Omental fat pad (tissue), 4 donors: ENCODE results near the gene TMEM267. TPM values are rescaled to one million over a fixed set of nuclear protein-coding genes. Genes with fewer than 3 reads are reported as not detected.
"Not testable (repeated sequence)": the region's sequence is repeated elsewhere in the genome, so short reads cannot be mapped to it uniquely, and the experiment has no call there.

Source experiments
- ATAC-seq: fragments of 150-250 bp; one replicate; pipeline ENCODE4 v1.9.1; 2016; ENCODE audit warnings: mild to moderate bottlenecking, moderate library complexity; ENCODE audit not compliant: low FRiP score
- DNase-seq: peaks from one replicate; pipeline ENCODE4 v3.0.0-alpha.2; 2019; ENCODE audit warnings: low spot score
- total RNA-seq, 4 donors: library from RNA; depleted of rRNA; stranded (reverse); fragments of >200 nt; gene quantifications; one replicate each; pipeline ENCODE4 v1.1.0, GENCODE V29; 2016
- TF ChIP-seq, protein P1 (sequence below), 3 donors: fragments of 450-650 bp; IDR thresholded peaks; one replicate each; pipeline ENCODE4 v1.5.1; 2016 to 2017; ENCODE audit warnings: antibody characterized with exemption in 3 of 3, mild to moderate bottlenecking in 3 of 3, moderate library complexity in 2 of 3

The TMEM267 gene
- total RNA-seq, 4 donors from 2014 or later, result 9.0 to 11.0 (median 9.9) TPM

DNA sequence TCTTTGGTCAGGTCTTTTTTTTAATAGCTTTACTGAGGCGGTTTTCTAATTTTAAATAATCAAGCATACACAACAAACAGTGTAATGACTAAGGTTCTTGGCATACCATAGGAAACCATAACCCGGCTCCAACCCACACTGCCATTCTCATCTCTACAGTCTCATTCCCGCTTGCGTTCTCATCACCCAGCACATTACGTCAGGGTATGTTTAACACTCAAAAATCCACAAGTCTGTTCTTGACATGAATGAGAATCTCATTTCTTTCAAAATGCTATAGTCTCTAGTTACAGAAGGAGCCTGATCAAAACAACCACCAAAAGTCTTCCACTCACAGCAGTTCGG lies 30.8 kb upstream of the TMEM267 start:
- TF ChIP-seq, protein P1, sequence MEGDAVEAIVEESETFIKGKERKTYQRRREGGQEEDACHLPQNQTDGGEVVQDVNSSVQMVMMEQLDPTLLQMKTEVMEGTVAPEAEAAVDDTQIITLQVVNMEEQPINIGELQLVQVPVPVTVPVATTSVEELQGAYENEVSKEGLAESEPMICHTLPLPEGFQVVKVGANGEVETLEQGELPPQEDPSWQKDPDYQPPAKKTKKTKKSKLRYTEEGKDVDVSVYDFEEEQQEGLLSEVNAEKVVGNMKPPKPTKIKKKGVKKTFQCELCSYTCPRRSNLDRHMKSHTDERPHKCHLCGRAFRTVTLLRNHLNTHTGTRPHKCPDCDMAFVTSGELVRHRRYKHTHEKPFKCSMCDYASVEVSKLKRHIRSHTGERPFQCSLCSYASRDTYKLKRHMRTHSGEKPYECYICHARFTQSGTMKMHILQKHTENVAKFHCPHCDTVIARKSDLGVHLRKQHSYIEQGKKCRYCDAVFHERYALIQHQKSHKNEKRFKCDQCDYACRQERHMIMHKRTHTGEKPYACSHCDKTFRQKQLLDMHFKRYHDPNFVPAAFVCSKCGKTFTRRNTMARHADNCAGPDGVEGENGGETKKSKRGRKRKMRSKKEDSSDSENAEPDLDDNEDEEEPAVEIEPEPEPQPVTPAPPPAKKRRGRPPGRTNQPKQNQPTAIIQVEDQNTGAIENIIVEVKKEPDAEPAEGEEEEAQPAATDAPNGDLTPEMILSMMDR (IDR thresholded peaks at IDR 0.05), result no peak
- ATAC-seq, result peak; percentile 73
- no peak for DNase-seq

DNA sequence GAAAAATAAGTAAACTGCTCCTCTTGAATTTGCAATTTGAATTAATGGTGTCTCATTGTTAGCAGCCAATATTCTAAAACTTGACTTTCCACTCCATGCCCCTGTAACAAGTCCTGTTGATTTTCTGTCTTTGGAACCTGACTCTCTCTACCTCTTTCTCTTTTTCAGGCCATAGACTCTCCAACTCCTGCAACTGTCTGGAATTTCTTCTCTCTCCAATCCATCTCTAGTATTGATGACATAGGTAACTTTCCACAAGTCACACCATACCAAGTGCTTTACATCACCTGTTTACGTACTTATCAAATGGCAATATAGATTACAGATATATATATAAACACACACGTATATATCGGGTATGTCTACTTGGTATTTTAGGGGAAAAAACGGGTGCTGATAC lies 30.4 kb upstream of the TMEM267 start:
- ATAC-seq (no peak), DNase-seq (no peak)
- TF ChIP-seq, protein P1 (IDR thresholded peaks at IDR 0.05), result no peak

DNA sequence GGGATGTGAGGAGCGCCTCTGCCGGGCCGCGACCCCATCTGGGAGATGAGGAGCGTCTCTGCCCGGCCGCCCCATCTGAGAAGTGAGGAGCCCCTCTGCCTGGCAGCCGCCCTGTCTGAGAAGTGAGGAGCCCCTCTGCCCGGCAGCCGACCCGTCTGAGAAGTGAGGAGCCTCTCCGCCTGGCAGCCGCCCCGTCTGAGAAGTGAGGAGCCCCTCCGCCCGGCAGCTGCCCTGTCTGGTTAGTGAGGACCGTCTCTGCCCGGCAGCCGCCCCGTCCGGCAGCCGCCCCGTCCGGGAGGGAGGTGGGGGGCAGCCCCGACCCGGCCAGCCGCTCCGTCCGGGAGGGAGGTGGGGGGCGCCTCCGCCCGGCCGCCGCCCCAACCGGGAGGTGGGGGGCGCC lies 27.4 kb upstream of the TMEM267 start:
- ATAC-seq, DNase-seq: not testable (repeated sequence)

DNA sequence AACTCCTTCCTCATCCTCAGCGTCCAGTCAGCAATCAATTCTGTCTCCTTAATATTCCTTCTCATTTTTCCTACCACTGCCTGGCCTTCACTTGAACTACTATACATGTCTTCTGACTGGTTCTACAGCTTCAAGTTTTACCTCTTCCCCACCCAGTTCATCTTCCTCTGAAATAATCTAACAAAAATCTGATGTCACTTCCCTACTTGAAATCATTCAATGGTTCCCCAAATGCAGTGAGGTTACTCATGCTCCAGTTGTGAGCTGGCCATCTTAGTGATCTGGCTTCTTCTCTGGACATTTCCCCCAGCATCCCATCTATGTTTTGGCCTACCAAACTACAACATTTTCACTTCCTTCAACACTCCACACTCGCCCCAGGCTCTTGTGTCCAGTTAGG lies 14.9 kb upstream of the TMEM267 start:
- no peak for ATAC-seq
- TF ChIP-seq, protein P1 (IDR thresholded peaks at IDR 0.05), result no peak
- no peak for DNase-seq

DNA sequence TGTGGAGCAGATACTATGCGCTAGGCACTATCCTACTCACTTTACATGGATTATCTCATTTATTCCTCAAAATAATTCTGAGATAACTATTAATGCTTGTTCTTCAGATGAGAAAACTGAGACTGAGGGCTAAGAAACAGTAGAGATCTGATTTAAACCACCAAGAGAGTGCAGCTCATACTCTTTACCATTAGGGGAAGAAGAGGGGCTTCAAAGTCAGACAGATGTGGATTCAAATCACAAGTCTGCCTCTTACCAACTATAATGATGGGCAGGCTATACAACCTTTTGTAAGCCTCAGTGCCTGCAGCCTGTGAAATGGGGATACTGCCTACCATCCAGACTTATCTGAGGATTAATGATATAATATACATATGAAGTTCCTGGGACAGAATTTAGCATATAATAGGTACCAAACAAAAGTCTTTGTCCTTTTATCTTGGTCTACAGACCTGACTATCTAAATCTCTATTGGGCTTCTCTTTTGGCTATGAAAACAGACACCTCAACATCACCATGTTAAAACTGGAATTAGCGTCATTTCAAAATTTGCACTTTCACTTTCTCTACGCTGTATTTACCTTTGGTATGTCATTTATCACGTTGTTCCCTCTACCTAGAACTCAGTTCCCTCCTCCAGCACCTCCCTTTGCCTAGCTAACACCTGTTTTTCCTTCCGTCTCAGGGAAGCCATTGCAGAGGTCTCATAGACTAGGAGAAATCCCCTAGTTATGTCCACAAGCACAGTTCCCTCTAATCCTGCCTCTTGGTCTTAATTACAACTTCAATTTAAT lies 13.8 kb upstream of the TMEM267 start:
- TF ChIP-seq, protein P1 (IDR thresholded peaks at IDR 0.05), result no peak
- DNase-seq, result no peak
- no peak for ATAC-seq

DNA sequence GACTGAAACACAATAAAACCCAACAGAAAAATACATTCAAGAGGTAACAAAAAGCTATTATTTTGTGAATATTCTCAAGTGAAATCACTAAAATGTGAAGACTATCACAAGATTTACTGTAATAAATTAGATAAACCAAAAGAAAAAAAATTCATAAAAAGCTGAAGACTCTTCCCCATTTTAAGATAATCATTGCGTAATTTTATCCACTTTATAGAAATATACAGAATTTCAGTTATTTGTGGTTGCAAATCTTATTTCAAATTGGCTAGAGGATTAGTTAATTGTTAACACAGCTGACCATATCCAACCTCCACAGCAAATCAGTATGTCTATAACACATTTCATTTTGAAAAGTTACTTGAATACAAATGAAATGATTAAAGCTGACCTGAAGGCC lies 7.7 kb upstream of the TMEM267 start:
- ATAC-seq, result no peak
- no peak for DNase-seq
- TF ChIP-seq, protein P1 (IDR thresholded peaks at IDR 0.05), result no peak

DNA sequence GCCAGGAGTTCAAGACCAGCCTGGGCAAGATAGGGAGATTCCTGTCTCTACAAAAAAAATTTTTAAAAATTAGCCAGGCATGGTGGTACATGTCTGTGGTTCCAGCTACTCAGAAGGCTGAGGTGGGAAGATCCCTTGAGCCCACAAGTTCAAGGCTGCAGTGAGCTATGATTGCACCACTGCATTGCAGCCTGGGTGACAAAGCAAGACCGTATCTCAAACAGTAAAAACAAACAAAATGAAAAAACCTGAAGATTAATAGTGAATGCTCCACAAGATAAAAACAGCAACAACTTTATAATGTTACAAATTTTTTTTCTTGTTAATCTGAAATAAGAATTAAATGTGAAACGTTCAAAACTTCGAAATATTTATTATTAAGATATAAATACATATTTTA lies 2.7 kb upstream of the TMEM267 start:
- TF ChIP-seq, protein P1 (IDR thresholded peaks at IDR 0.05), result no peak

More for the DNA sequence above, 2.7 kb upstream of the TMEM267 start:
- ATAC-seq (no peak), DNase-seq (no peak)
